ENCODE data around the gene SCN4B. TPM values are rescaled to one million over a fixed set of nuclear protein-coding genes. Genes with fewer than 3 reads are reported as not detected.

SCN4B gene
- total and polyA plus RNA-seq, 2 donors (not counting 3 experiments of a cell fraction or from before 2014, with no cell fraction given): 0.06 to 0.13 TPM

GRCh38 chr11:118175031-118175992 lies 22.7 kb upstream of the SCN4B start:
- H3K4me2 ChIP-seq (ENCODE audit: insufficient read depth, low read length): no peak overlapping the region
- H3K27ac ChIP-seq (ENCODE audit: insufficient read depth, low read depth, low read length): no peak overlapping the region
- intact Hi-C loops (cut with micrococcal nuclease) (no loop called here), dilution Hi-C loops (cut with MboI; ENCODE audit: extremely low pct_ligation_motif_present, low sequenced_read_pairs) (no loop called here)
- POLR2A ChIA-PET: no interaction called here
- BruUV-seq (replicated peaks): no TSS peak
- FAIRE-seq (no peak), DNase-seq (ENCODE audit: low read depth, low spot score) (no peak)
- H4K20me1 ChIP-seq (replicated peaks; ENCODE audit: control insufficient read depth, extremely low read depth, insufficient read depth, low read length): no peaks in the 10 kb centered on the region
- no peaks in the 10 kb centered on the region for H3K4me1 ChIP-seq (ENCODE audit: control insufficient read depth, extremely low read depth, insufficient read depth, low read length)
- TF ChIP-seq MYC (IDR thresholded peaks at IDR 0.05; ENCODE audit: low read depth, low read length) (no peak), MAX (IDR thresholded peaks at IDR 0.05; ENCODE audit: insufficient read depth, insufficient read length) (no peak), POLR2AphosphoS5 (IDR thresholded peaks at IDR 0.05; ENCODE audit: insufficient read depth, low read depth, low read length) (no peak), CTCF (IDR thresholded peaks at IDR 0.05; ENCODE audit: extremely low read depth in 1 of 2, insufficient read depth in 1 of 2, low read depth in 1 of 2, low read length in 2 of 2) (no peak), EZH2 (IDR thresholded peaks at IDR 0.05; ENCODE audit: borderline replicate concordance, low read depth, low read length, severe bottlenecking) (no peak), GATA2 (IDR thresholded peaks at IDR 0.05; ENCODE audit: insufficient read depth, insufficient read length, low read depth, low read length) (no peak), JUN (IDR thresholded peaks at IDR 0.05; ENCODE audit: borderline replicate concordance, insufficient read depth, insufficient read length, low read depth) (no peak), FOS (IDR thresholded peaks at IDR 0.05; ENCODE audit: borderline replicate concordance, insufficient read depth, low read length) (no peak), POLR2A (IDR thresholded peaks at IDR 0.05; ENCODE audit: low read depth, low read length) (no peak)
- CTCF ChIA-PET: no interaction called here
- H3K9ac ChIP-seq (replicated peaks; ENCODE audit: extremely low read depth, insufficient read depth, low read length): no peak overlapping the region
- H3K79me2 ChIP-seq (ENCODE audit: control insufficient read depth, insufficient read depth, low read length): no peaks in the 10 kb centered on the region
- H2AFZ ChIP-seq (ENCODE audit: low read depth, low read length): no peak overlapping the region
- H3K27me3 ChIP-seq (ENCODE audit: control insufficient read depth in 2 of 2, insufficient read depth in 2 of 2, low read length in 2 of 2): peaks cover 26 to 27% of the 10 kb centered on the region in 2 experiments
- no peak overlapping the region for H3K4me3 ChIP-seq (replicated peaks in 1 of 3; ENCODE audit: insufficient read depth in 1 of 3, low read depth in 1 of 3, low read length in 3 of 3)
- no peaks in the 10 kb centered on the region for H3K9me1 ChIP-seq (replicated peaks; ENCODE audit: control insufficient read depth, extremely low read depth, insufficient read depth, low read length)
- no peaks in the 10 kb centered on the region for H3K36me3 ChIP-seq (ENCODE audit: control insufficient read depth in 2 of 2, extremely low read depth in 1 of 2, insufficient read depth in 2 of 2, low read length in 2 of 2)
- no peaks in the 10 kb centered on the region for H3K9me3 ChIP-seq (replicated peaks; ENCODE audit: control insufficient read depth, insufficient read depth, low read length)
